CD4-positive, CD25-positive, alpha-beta regulatory T cell (primary cell): ENCODE measurements around the gene KAZN. TPM values are rescaled to one million over a fixed set of nuclear protein-coding genes. Genes with fewer than 3 reads are reported as not detected.

Experiments used
- ATAC-seq, 2 donors: fragments of 150-1000 bp; cut with Tn5 transposase; one replicate each; pipeline ENCODE4 v1.10.0; 2021; ENCODE audit warnings: low read depth in 2 of 2, moderate number of reproducible peaks in 2 of 2, moderate library complexity in 1 of 2
- DNase-seq, 3 donors: peaks; one replicate each; pipeline versions ENCODE4 v3.0.0 to v3.0.0-alpha.2; 2012 to 2022; ENCODE audit warnings: mixed read lengths in 1 of 3
- H3K27ac ChIP-seq: one replicate; pipeline ENCODE4 v1.7.0; 2013; ENCODE audit warnings: mild to moderate bottlenecking, low read length; ENCODE audit not compliant: insufficient read depth, poor library complexity, severe bottlenecking
- H3K27me3 ChIP-seq: one replicate; pipeline ENCODE4 v1.7.0; 2013; ENCODE audit warnings: low read length; ENCODE audit not compliant: control insufficient read depth, insufficient read depth
- H3K36me3 ChIP-seq: one replicate; pipeline ENCODE4 v1.7.0; 2013; ENCODE audit warnings: mild to moderate bottlenecking, low read length, moderate library complexity; ENCODE audit not compliant: control insufficient read depth, insufficient read depth
- H3K4me1 ChIP-seq: 2 replicates; pipeline ENCODE4 v1.7.0; 2013; ENCODE audit warnings: mild to moderate bottlenecking, low read length; ENCODE audit not compliant: insufficient read depth, control insufficient read depth, poor library complexity, severe bottlenecking
- H3K4me3 ChIP-seq: one replicate; pipeline ENCODE4 v1.7.0; 2013; ENCODE audit warnings: low read depth, mild to moderate bottlenecking, low read length, moderate library complexity
- H3K9me3 ChIP-seq, 2 experiments: 1 replicate in 1 of 2; 2 replicates in 1 of 2; pipeline ENCODE4 v1.7.0; 2013; ENCODE audit warnings: low read length in 2 of 2, mild to moderate bottlenecking in 1 of 2, moderate library complexity in 1 of 2; ENCODE audit not compliant: control insufficient read depth in 2 of 2
- H3K27ac Mint-ChIP-seq, 3 donors: one replicate each; pipeline ENCODE4 v1.8.0; 2020 to 2022; ENCODE audit warnings: mild to moderate bottlenecking in 3 of 3, mixed read lengths in 3 of 3, moderate library complexity in 2 of 3
- H3K27me3 Mint-ChIP-seq: one replicate; pipeline ENCODE4 v1.8.0; 2022; ENCODE audit warnings: mild to moderate bottlenecking, mixed read lengths
- H3K36me3 Mint-ChIP-seq: one replicate; pipeline ENCODE4 v1.8.0; 2020; ENCODE audit warnings: mixed read lengths
- H3K4me1 Mint-ChIP-seq, 4 donors: one replicate each; pipeline ENCODE4 v1.8.0; 2020 to 2022; ENCODE audit warnings: mixed read lengths in 4 of 4, mild to moderate bottlenecking in 1 of 4
- H3K4me3 Mint-ChIP-seq, 4 donors: one replicate each; pipeline ENCODE4 v1.8.0; 2020 to 2022; ENCODE audit warnings: mild to moderate bottlenecking in 4 of 4, mixed read lengths in 4 of 4, moderate library complexity in 3 of 4
- H3K9me3 Mint-ChIP-seq, 7 donors: one replicate each; pipeline ENCODE4 v1.8.0; 2020 to 2022; ENCODE audit warnings: mixed read lengths in 7 of 7, mild to moderate bottlenecking in 3 of 7, moderate library complexity in 2 of 7
- polyA plus RNA-seq, 4 donors: library from polyadenylated mRNA; unstranded; fragments of 300-500 nt; fragmentation: Illumina TruSeq; gene quantifications; one replicate each; pipeline ENCODE4 v1.2.3, GENCODE V29; 2021
- total RNA-seq: library from RNA; stranded (reverse); gene quantifications from one replicate; pipeline ENCODE4 v1.2.3, GENCODE V29; 2022

Gene KAZN
- total and polyA plus RNA-seq, 5 donors from 2014 or later: not detected

DNA sequence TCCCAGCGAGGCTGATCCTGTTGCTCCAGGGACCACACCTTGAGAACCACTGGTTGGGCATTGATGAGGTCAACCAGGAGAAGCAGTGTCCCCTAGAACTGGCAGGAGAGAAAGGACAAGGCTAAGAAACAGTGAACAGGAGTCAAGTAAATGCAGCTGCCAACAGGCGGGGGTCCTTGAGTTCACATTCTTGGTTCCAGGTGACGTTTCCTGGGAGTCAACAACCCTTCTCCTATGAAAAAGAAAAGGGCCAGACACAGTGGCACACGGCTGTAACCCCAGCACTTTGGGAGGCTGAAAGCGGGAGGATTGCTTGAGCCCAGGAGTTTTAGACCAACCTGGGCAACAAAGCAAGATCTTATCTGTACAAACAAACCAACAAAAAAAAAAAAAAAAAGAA, 98.3 kb downstream of the KAZN start:
- ATAC-seq: no peak
- no peaks in the 10 kb centered on the region for H3K36me3 Mint-ChIP-seq
- H3K4me1 ChIP-seq: no peaks in the 10 kb centered on the region

DNA sequence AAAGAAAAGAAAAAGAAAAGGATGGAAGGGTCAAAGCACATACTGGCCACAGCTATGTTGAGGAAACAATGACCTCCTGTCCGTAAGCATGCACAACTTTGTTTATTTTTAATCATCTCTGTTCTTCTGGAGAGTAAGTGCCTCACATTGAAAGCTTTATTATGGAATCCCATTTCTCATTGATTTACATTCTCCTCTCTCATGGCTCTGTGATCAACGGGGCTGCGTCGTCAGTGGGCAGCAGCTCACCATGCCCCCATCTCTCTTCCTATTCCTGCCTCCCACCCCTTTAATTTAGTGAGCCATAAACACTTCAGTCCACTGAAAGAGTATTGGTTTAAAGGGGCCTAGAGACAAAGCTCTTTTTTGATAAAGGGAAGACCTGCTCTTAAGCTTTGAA, 98.9 kb downstream of the KAZN start:
- Histone ChIP-seq H3K9me3 (no peaks in the 10 kb centered on the region), H3K4me1 (no peaks in the 10 kb centered on the region), H3K4me3 (no peak overlapping the region), H3K27ac (no peak overlapping the region), H3K36me3 (no peaks in the 10 kb centered on the region), H3K27me3 (no peaks in the 10 kb centered on the region)
- Mint-ChIP-seq H3K4me1 (no peaks in the 10 kb centered on the region), H3K4me3 (no peak overlapping the region), H3K36me3 (no peaks in the 10 kb centered on the region), H3K27ac (no peak overlapping the region), H3K9me3 (peaks cover 0 to 2% (median 0%) of the 10 kb centered on the region in 7 donors), H3K27me3 (no peaks in the 10 kb centered on the region)
- DNase-seq: no peak
- no peak for ATAC-seq

More for the DNA sequence above, 98.3 kb downstream of the KAZN start:
- H3K27ac ChIP-seq: no peak overlapping the region
- H3K4me3 Mint-ChIP-seq: no peak overlapping the region
- peaks cover 0 to 2% (median 0%) of the 10 kb centered on the region in 7 donors for H3K9me3 Mint-ChIP-seq
- DNase-seq: no peak
- H3K4me3 ChIP-seq: no peak overlapping the region
- no peaks in the 10 kb centered on the region for H3K27me3 Mint-ChIP-seq
- no peaks in the 10 kb centered on the region for H3K36me3 ChIP-seq
- no peaks in the 10 kb centered on the region for H3K9me3 ChIP-seq
- H3K27ac Mint-ChIP-seq: no peak overlapping the region
- H3K4me1 Mint-ChIP-seq: no peaks in the 10 kb centered on the region
- H3K27me3 ChIP-seq: no peaks in the 10 kb centered on the region

DNA sequence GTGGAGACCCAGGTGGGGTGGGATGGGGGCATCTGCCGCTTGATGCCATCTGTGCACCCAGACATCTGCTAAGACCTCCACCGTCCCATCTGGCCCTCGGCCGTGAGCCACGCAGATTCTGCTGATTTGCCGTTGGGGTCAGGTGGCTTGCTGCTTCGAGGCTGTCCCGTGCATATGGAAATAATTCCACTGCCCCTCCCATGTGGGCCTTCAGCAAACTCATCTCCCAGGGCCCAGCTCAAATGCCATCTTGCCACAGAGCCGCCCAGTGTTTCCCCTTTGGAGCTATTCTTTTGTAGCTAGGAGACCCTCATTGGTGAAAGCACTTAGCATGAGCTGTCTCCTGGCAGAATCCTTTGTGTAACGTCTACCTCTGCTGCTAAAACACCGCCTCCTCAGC, 99.8 kb downstream of the KAZN start:
- Histone ChIP-seq H3K4me1 (no peaks in the 10 kb centered on the region), H3K9me3 (no peaks in the 10 kb centered on the region), H3K27ac (no peak overlapping the region), H3K27me3 (no peaks in the 10 kb centered on the region), H3K4me3 (no peak overlapping the region), H3K36me3 (no peaks in the 10 kb centered on the region)
- Mint-ChIP-seq H3K4me1 (no peaks in the 10 kb centered on the region), H3K9me3 (peaks cover 0 to 5% (median 0%) of the 10 kb centered on the region in 7 donors), H3K4me3 (no peak overlapping the region), H3K36me3 (no peaks in the 10 kb centered on the region), H3K27ac (no peak overlapping the region), H3K27me3 (no peaks in the 10 kb centered on the region)
- ATAC-seq (no peak), DNase-seq (no peak)

DNA sequence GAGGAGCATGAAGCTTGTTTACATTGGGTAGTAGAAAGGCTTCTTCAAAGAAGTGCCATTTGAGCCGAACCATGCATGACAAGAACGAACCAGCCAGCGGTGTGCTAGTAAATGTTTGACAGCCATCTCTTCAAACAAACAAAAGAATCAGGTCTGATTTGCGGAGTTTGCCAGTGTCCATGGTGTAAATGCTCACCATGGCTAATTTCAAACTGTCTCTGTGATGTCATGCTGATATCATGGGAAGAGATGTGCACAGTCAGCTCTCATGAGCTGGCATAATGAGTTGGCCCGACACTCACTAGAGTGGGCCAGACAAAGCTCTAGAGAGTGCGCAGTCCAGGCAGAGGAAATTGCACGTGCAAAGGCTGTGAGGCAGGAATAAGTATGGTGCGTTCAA, 101.1 kb downstream of the KAZN start:
- Histone ChIP-seq H3K27ac (no peak overlapping the region), H3K4me3 (no peak overlapping the region), H3K36me3 (no peaks in the 10 kb centered on the region), H3K27me3 (no peaks in the 10 kb centered on the region), H3K9me3 (no peaks in the 10 kb centered on the region), H3K4me1 (no peaks in the 10 kb centered on the region)
- DNase-seq (no peak), ATAC-seq (no peak)
- H3K27me3 Mint-ChIP-seq: no peaks in the 10 kb centered on the region
- peaks cover 0 to 5% (median 0%) of the 10 kb centered on the region in 7 donors for H3K9me3 Mint-ChIP-seq
- H3K4me1 Mint-ChIP-seq: no peaks in the 10 kb centered on the region
- no peaks in the 10 kb centered on the region for H3K36me3 Mint-ChIP-seq
- no peak overlapping the region for H3K27ac Mint-ChIP-seq
- H3K4me3 Mint-ChIP-seq: no peak overlapping the region

DNA sequence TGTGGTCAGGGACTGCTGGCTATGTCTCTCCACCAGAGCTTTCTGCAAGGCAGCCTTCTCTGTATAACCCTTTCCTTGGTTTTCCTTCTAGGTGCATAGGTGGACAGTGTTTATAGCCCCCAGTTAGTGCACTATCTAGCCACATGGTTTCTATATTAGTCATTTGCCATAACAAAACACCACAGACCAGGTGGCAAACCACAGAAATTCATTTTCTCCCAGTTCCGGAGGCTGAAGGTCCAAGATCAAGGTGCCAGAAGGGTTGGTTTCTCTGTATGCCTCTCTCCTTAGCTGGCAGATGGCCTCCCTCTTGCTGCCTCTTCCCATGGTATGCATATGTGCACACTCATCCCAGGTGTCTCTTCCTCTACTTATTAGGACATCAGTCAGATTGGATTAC, 106.4 kb downstream of the KAZN start:
- Histone ChIP-seq H3K9me3 (peaks cover 4 to 17% of the 10 kb centered on the region in 2 experiments), H3K27ac (no peak overlapping the region), H3K27me3 (no peaks in the 10 kb centered on the region), H3K4me1 (no peaks in the 10 kb centered on the region), H3K4me3 (no peak overlapping the region), H3K36me3 (no peaks in the 10 kb centered on the region)
- Mint-ChIP-seq H3K4me1 (no peaks in the 10 kb centered on the region), H3K4me3 (no peak overlapping the region), H3K27me3 (no peaks in the 10 kb centered on the region), H3K9me3 (peaks cover 3 to 28% (median 5%) of the 10 kb centered on the region in 7 donors), H3K36me3 (no peaks in the 10 kb centered on the region), H3K27ac (no peak overlapping the region)
- ATAC-seq (no peak), DNase-seq (no peak)

DNA sequence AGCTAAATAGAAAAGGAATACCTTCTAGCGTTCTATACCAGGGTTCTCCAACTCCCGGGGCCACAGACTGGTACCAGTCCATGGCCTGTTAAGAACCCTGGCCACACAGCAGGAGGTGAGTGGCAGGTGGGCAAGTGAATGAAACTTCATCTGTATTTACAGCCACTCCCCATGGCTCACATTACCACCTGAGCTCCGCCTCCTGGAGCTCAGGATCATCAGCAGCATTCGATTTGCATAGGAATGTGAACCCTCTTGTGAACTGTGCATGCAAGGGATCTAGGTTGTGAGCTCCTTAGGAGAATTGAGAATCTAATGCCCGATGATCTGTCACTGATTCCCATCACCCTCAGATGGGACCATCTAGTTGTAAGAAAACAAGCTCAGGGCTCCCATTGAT, 107.3 kb downstream of the KAZN start:
- Histone ChIP-seq H3K4me3 (no peak overlapping the region), H3K27me3 (no peaks in the 10 kb centered on the region), H3K36me3 (no peaks in the 10 kb centered on the region), H3K9me3 (peaks cover 4 to 17% of the 10 kb centered on the region in 2 experiments), H3K27ac (no peak overlapping the region), H3K4me1 (no peaks in the 10 kb centered on the region)
- H3K27ac Mint-ChIP-seq: no peak overlapping the region
- peaks cover 4 to 33% (median 7%) of the 10 kb centered on the region in 7 donors for H3K9me3 Mint-ChIP-seq
- H3K27me3 Mint-ChIP-seq: no peaks in the 10 kb centered on the region
- no peak overlapping the region for H3K4me3 Mint-ChIP-seq
- ATAC-seq (no peak), DNase-seq (no peak)
- peaks cover 2% of the 10 kb centered on the region for H3K36me3 Mint-ChIP-seq
- H3K4me1 Mint-ChIP-seq: no peaks in the 10 kb centered on the region

DNA sequence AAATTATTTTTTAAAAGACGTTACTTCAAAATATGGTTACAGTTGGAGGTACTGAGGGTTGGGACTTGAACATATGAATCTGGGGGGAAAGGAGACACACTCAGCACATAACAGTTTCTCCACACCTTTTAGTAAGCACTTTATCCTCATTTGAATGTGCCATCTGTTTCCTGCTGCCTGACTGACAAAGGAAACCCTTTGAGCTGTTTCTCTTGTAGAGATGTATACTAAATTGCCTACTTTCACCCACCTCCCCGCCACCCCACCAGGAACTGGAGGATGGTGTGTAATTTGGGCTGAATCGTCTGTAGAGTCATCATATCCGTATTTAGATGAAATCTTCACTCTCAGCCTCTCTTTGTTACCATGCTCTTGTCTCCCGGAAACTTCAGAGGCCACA, 108.1 kb downstream of the KAZN start:
- Histone ChIP-seq H3K36me3 (no peaks in the 10 kb centered on the region), H3K27ac (no peak overlapping the region), H3K4me1 (no peaks in the 10 kb centered on the region), H3K9me3 (peaks cover 4 to 17% of the 10 kb centered on the region in 2 experiments), H3K4me3 (no peak overlapping the region), H3K27me3 (no peaks in the 10 kb centered on the region)
- Mint-ChIP-seq H3K9me3 (peaks cover 4 to 33% (median 7%) of the 10 kb centered on the region in 7 donors), H3K36me3 (peaks cover 2% of the 10 kb centered on the region), H3K4me3 (no peak overlapping the region), H3K4me1 (no peaks in the 10 kb centered on the region), H3K27ac (no peak overlapping the region), H3K27me3 (no peaks in the 10 kb centered on the region)
- no peak for ATAC-seq
- DNase-seq: no peak

DNA sequence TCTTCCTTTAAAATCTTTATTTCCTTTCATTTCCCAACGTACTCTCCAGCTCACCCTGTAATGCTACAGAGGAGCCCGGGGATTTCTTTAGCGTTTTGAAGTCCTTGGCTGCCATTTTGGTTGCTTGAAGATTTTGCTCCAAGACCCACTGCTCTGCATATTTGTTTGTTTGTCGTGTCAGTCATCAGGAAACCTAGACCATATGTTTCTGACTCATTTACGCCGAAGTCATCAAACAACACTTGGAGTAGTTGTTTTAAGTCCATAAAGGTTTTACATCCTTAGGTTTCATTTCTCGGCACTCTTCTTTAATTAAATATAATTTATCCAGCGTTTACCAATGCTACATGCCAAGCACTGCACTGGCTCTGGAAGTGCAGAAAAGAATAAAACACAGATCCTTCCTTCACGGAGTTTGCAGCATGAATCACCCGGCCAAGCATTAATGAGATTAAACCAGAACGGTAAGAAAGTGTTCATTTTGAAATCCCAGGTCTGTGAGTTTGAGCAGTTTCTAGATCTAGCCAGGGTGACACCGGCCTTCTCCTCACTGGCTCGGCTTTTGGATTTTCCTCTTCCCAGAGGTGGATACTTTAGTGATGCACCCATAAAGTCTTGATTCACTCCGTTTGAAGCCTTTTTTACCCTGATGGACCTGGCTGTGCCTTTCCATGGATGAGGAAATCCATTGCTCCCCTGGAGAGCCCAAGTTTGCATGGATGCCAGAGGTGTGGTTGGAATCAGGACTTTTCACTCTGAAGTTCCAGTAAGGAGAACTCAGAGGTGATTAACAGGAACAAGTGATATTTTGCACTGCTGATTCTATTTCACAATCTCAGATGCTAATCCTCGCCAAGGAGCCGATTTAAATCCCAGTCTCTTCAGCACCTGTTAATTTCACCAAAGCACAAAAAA, 109.3 kb downstream of the KAZN start:
- Mint-ChIP-seq H3K27me3 (no peaks in the 10 kb centered on the region), H3K9me3 (peaks cover 4 to 30% (median 7%) of the 10 kb centered on the region in 7 donors), H3K4me1 (no peaks in the 10 kb centered on the region), H3K27ac (no peak overlapping the region), H3K4me3 (no peak overlapping the region), H3K36me3 (peaks cover 2% of the 10 kb centered on the region)
- Histone ChIP-seq H3K9me3 (peaks cover 4 to 17% of the 10 kb centered on the region in 2 experiments), H3K27ac (no peak overlapping the region), H3K4me1 (no peaks in the 10 kb centered on the region), H3K27me3 (no peaks in the 10 kb centered on the region), H3K36me3 (no peaks in the 10 kb centered on the region), H3K4me3 (no peak overlapping the region)
- DNase-seq (no peak), ATAC-seq (no peak)
